Stimulated activated effector memory CD8-positive, alpha-beta T cell treated with anti-CD3 and anti-CD28 coated beads, Interleukin-12 subunit alpha, Interleukin-12 subunit beta, amount 100 ng/mL, for 72 hours (primary cell): ENCODE measurements around the gene DNAI2.
A peak's percentile ranks its signal among the peaks of the same experiment; 100 is the strongest.

Experiments used
- ATAC-seq: fragments of 150-1000 bp; cut with Tn5 transposase; 2 replicates; pipeline ENCODE4 v1.10.0; 2021
- DNase-seq, 2 donors: peaks; one replicate each; pipeline ENCODE4 v3.0.0; 2021 to 2022; ENCODE audit warnings: low spot score in 2 of 2
- H3K27ac Mint-ChIP-seq: one replicate; pipeline ENCODE4 v1.8.0; 2022; ENCODE audit warnings: mild to moderate bottlenecking, mixed read lengths
- H3K36me3 Mint-ChIP-seq: one replicate; pipeline ENCODE4 v1.8.0; 2022; ENCODE audit warnings: mild to moderate bottlenecking, mixed read lengths
- H3K4me1 Mint-ChIP-seq: one replicate; pipeline ENCODE4 v1.8.0; 2022; ENCODE audit warnings: mixed read lengths
- H3K4me3 Mint-ChIP-seq: one replicate; pipeline ENCODE4 v1.8.0; 2022; ENCODE audit warnings: mild to moderate bottlenecking, mixed read lengths
- H3K9me3 Mint-ChIP-seq: one replicate; pipeline ENCODE4 v1.8.0; 2022; ENCODE audit warnings: mixed read lengths

Gene DNAI2

GRCh38 chr17:74329378-74329777 lies 55.3 kb downstream of the DNAI2 start:
- no peaks in the 10 kb centered on the region for H3K36me3 Mint-ChIP-seq

GRCh38 chr17:74330446-74330845 lies 56.4 kb downstream of the DNAI2 start:
- no peak for DNase-seq
- no peak for ATAC-seq
- H3K4me3 Mint-ChIP-seq = no peak overlapping the region
- no peaks in the 10 kb centered on the region for H3K9me3 Mint-ChIP-seq
- H3K36me3 Mint-ChIP-seq = no peaks in the 10 kb centered on the region
- H3K4me1 Mint-ChIP-seq = peaks cover 26% of the 10 kb centered on the region
- no peak overlapping the region for H3K27ac Mint-ChIP-seq

More at GRCh38 chr17:74329378-74329777, 55.3 kb downstream of the DNAI2 start:
- DNase-seq (no peak), ATAC-seq (no peak)
- Mint-ChIP-seq H3K27ac (peak overlapping the region; percentile 78), H3K9me3 (no peaks in the 10 kb centered on the region), H3K4me1 (peaks cover 32% of the 10 kb centered on the region), H3K4me3 (no peak overlapping the region)

GRCh38 chr17:74332017-74332650 lies 58.1 kb downstream of the DNAI2 start:
- ATAC-seq = no peak

GRCh38 chr17:74332763-74333283 lies 58.8 kb downstream of the DNAI2 start:
- H3K4me1 Mint-ChIP-seq = peaks cover 16% of the 10 kb centered on the region
- no peaks in the 10 kb centered on the region for H3K36me3 Mint-ChIP-seq
- DNase-seq = no peak
- H3K4me3 Mint-ChIP-seq = no peak overlapping the region
- ATAC-seq = no peak
- peak overlapping the region; percentile 55 for H3K27ac Mint-ChIP-seq
- H3K9me3 Mint-ChIP-seq = no peaks in the 10 kb centered on the region

More at GRCh38 chr17:74332017-74332650, 58.1 kb downstream of the DNAI2 start:
- Mint-ChIP-seq H3K36me3 (no peaks in the 10 kb centered on the region), H3K4me3 (no peak overlapping the region), H3K9me3 (no peaks in the 10 kb centered on the region), H3K4me1 (peaks cover 16% of the 10 kb centered on the region), H3K27ac (peak overlapping the region; percentile 55)
- DNase-seq = no peak

- no peaks in the 10 kb centered on the region for H3K36me3 Mint-ChIP-seq
- no peak overlapping the region for H3K4me3 Mint-ChIP-seq
- DNase-seq (no peak), ATAC-seq (no peak)
- peaks cover 3% of the 10 kb centered on the region for H3K4me1 Mint-ChIP-seq
- H3K9me3 Mint-ChIP-seq = no peaks in the 10 kb centered on the region
- H3K27ac Mint-ChIP-seq = no peak overlapping the region
Measured at GRCh38 chr17:74334393-74335039, 60.5 kb downstream of the DNAI2 start.

GRCh38 chr17:74335529-74336062 lies 61.6 kb downstream of the DNAI2 start:
- H3K4me1 Mint-ChIP-seq = no peaks in the 10 kb centered on the region
- H3K9me3 Mint-ChIP-seq = no peaks in the 10 kb centered on the region
- no peak for ATAC-seq
- H3K36me3 Mint-ChIP-seq = no peaks in the 10 kb centered on the region
- H3K4me3 Mint-ChIP-seq = no peak overlapping the region
- DNase-seq = no peak
- no peak overlapping the region for H3K27ac Mint-ChIP-seq

GRCh38 chr17:74336307-74336706 lies 62.3 kb downstream of the DNAI2 start:
- Mint-ChIP-seq H3K27ac (no peak overlapping the region), H3K9me3 (no peaks in the 10 kb centered on the region), H3K4me3 (no peak overlapping the region), H3K4me1 (no peaks in the 10 kb centered on the region), H3K36me3 (no peaks in the 10 kb centered on the region)
- ATAC-seq (no peak), DNase-seq (no peak)

GRCh38 chr17:74337834-74338500 lies 63.9 kb downstream of the DNAI2 start:
- Mint-ChIP-seq H3K4me3 (no peak overlapping the region), H3K4me1 (no peaks in the 10 kb centered on the region), H3K27ac (no peak overlapping the region), H3K36me3 (no peaks in the 10 kb centered on the region), H3K9me3 (no peaks in the 10 kb centered on the region)
- DNase-seq (no peak), ATAC-seq (no peak)

GRCh38 chr17:74339537-74340195 lies 65.6 kb downstream of the DNAI2 start:
- ATAC-seq (no peak), DNase-seq (no peak)
- H3K36me3 Mint-ChIP-seq = no peaks in the 10 kb centered on the region
- H3K27ac Mint-ChIP-seq = peak overlapping the region; percentile 11
- H3K4me1 Mint-ChIP-seq = no peaks in the 10 kb centered on the region
- no peaks in the 10 kb centered on the region for H3K9me3 Mint-ChIP-seq
- H3K4me3 Mint-ChIP-seq = no peak overlapping the region

GRCh38 chr17:74340470-74341023 lies 66.5 kb downstream of the DNAI2 start:
- Mint-ChIP-seq H3K27ac (peak overlapping the region; percentile 11), H3K4me3 (no peak overlapping the region), H3K36me3 (no peaks in the 10 kb centered on the region), H3K4me1 (no peaks in the 10 kb centered on the region), H3K9me3 (no peaks in the 10 kb centered on the region)
- DNase-seq (no peak), ATAC-seq (no peak)

GRCh38 chr17:74342224-74342623 lies 68.2 kb downstream of the DNAI2 start:
- Mint-ChIP-seq H3K27ac (no peak overlapping the region), H3K36me3 (no peaks in the 10 kb centered on the region), H3K9me3 (no peaks in the 10 kb centered on the region), H3K4me1 (no peaks in the 10 kb centered on the region), H3K4me3 (no peak overlapping the region)
- ATAC-seq = no peak
- DNase-seq = no peak

- Mint-ChIP-seq H3K36me3 (no peaks in the 10 kb centered on the region), H3K9me3 (no peaks in the 10 kb centered on the region), H3K4me1 (no peaks in the 10 kb centered on the region), H3K27ac (no peak overlapping the region), H3K4me3 (no peak overlapping the region)
- DNase-seq (no peak), ATAC-seq (no peak)
Measured at GRCh38 chr17:74343121-74343520, 69.1 kb downstream of the DNAI2 start.

GRCh38 chr17:74343526-74344284 lies 69.7 kb downstream of the DNAI2 start:
- Mint-ChIP-seq H3K36me3 (no peaks in the 10 kb centered on the region), H3K4me3 (no peak overlapping the region), H3K9me3 (no peaks in the 10 kb centered on the region), H3K4me1 (no peaks in the 10 kb centered on the region), H3K27ac (no peak overlapping the region)
- DNase-seq (no peak), ATAC-seq (no peak)

- no peak for ATAC-seq
- Mint-ChIP-seq H3K4me3 (no peak overlapping the region), H3K9me3 (no peaks in the 10 kb centered on the region), H3K27ac (peak overlapping the region; percentile 54), H3K36me3 (no peaks in the 10 kb centered on the region), H3K4me1 (no peaks in the 10 kb centered on the region)
- DNase-seq = no peak
Measured at GRCh38 chr17:74344658-74345057, 70.6 kb downstream of the DNAI2 start.
